Transverse colon (tissue), 3 donors: ENCODE data around the gene ANKRD13C.

Experiments used
- CTCF ChIP-seq, 5 experiments: fragments of 200-600 bp in 3 of 5; fragments of 450-650 bp in 2 of 5; sonication (generic) in 3 of 5; IDR thresholded peaks; 1 replicate in 2 of 5; 2 replicates in 3 of 5; pipeline ENCODE4 v1.5.1; 2016 to 2017; ENCODE audit warnings: antibody characterized with exemption in 5 of 5, inconsistent platforms in 3 of 5, mild to moderate bottlenecking in 2 of 5, moderate library complexity in 1 of 5
- POLR2A ChIP-seq: fragments of 450-650 bp; IDR thresholded peaks from one replicate; pipeline ENCODE4 v1.6.1; 2016; ENCODE audit warnings: antibody characterized with exemption, mild to moderate bottlenecking, moderate library complexity

GRCh38 chr1:70220015-70220414 lies 134.5 kb downstream of the ANKRD13C start:
- TF ChIP-seq CTCF (IDR thresholded peaks at IDR 0.05) (no peak), POLR2A (no peak)
